Measurements from ENCODE around the gene NELFB. TPM values are rescaled to one million over a fixed set of nuclear protein-coding genes. Genes with fewer than 3 reads are reported as not detected.

NELFB gene
- total and polyA plus RNA-seq, 2 donors (not counting 1 experiment from before 2014, with no cell fraction given), result 53.7 to 55.8 TPM

DNA sequence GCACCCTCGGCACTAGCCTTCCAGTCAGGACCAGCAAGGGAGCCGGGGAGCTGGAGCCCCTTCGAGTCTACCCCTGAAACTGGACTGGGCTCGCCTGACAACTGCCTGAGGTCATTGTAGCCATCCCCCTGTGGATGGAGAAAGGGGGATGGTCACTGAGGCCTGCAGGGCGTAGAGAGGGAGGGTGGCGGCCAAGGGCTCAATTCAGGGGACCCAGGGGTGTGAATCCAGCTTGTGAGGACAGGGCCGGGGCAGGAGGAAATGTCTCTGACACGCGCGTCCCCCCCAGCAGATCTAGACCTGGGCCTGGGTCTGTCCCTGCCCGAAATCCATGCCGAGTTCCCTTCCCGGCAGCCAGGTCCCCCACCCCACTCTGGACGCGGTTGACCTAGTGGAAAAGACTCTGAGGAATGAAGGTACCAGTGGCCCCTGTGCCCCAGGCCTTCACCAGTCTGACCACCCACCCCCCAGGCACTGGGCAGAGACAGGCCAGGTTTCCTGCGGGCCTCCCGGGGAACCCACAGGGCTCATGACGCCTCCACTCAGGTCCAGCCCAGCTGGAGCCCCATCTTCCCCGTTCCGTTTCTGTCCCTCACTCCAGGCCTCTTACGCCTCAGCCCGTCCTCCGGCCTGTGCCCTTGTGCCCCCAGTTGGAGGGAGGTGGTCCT is 23.6 kb upstream of the NELFB start:
- CTCF ChIA-PET, result interaction anchor here (0.9 to 1.2 kb wide), 2 partner anchors 113 to 136 kb away, joined by 3 to 4 read pairs; no protein-coding TSS in a partner anchor
- intact Hi-C loops (cut with micrococcal nuclease), result no loop called here
- H3K4me1 ChIP-seq (ENCODE audit: control insufficient read depth in 2 of 2, insufficient read depth in 2 of 2, low read length in 2 of 2), result peaks cover 27 to 32% of the 10 kb centered on the region in 2 donors

DNA sequence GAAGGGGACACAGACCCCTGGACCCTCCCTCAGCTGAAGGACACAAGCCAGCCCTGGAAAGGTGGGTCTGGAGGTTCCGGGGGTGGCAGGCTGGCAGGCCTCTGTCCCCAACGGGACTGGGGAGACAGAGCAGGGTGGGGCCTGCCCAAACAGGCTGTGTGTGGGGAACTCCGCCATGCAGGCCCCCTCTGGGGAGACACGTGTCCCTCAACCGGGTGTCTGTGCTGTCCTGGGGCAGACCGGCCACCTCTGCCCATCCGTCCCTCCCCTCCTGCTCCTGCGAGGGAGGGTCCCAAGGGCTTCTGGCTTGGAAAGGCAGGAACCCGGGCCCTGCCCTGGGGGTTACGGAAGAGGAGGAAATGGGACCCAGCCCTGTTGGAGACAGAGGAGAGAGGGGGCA is 23.0 kb upstream of the NELFB start:
- WGBS (ENCODE audit: insufficient coverage), result 73% methylated on average over 9 of the region's 10 CpGs
- TF ChIP-seq, protein P1, sequence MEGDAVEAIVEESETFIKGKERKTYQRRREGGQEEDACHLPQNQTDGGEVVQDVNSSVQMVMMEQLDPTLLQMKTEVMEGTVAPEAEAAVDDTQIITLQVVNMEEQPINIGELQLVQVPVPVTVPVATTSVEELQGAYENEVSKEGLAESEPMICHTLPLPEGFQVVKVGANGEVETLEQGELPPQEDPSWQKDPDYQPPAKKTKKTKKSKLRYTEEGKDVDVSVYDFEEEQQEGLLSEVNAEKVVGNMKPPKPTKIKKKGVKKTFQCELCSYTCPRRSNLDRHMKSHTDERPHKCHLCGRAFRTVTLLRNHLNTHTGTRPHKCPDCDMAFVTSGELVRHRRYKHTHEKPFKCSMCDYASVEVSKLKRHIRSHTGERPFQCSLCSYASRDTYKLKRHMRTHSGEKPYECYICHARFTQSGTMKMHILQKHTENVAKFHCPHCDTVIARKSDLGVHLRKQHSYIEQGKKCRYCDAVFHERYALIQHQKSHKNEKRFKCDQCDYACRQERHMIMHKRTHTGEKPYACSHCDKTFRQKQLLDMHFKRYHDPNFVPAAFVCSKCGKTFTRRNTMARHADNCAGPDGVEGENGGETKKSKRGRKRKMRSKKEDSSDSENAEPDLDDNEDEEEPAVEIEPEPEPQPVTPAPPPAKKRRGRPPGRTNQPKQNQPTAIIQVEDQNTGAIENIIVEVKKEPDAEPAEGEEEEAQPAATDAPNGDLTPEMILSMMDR (IDR thresholded peaks at IDR 0.05), result no peak
- no peak for TF ChIP-seq EZH2 (IDR thresholded peaks at IDR 0.05; ENCODE audit: borderline replicate concordance, insufficient read depth, low read depth, low read length, poor library complexity, severe bottlenecking)
- H4K20me1 ChIP-seq (ENCODE audit: control insufficient read depth, insufficient read depth, low read length, poor library complexity, severe bottlenecking), result no peaks in the 10 kb centered on the region
- H3K9ac ChIP-seq (ENCODE audit: low read length), result no peak overlapping the region
- DNase-seq (no peak), ATAC-seq (ENCODE audit: low read depth) (no peak)
- Mint-ChIP-seq H3K9me3 (ENCODE audit: insufficient read depth) (no peaks in the 10 kb centered on the region), H3K4me3 (no peak overlapping the region), H3K27me3 (peaks cover 4% of the 10 kb centered on the region), H3K27ac (no peak overlapping the region), H3K4me1 (peaks cover 26% of the 10 kb centered on the region)
- H3K4me3 ChIP-seq (ENCODE audit: control extremely low read depth in 1 of 5, extremely low read depth in 1 of 5, insufficient read depth in 1 of 5, low read depth in 2 of 5, low read length in 4 of 5), result no peak overlapping the region
- no peaks in the 10 kb centered on the region for H3K36me3 ChIP-seq (replicated peaks in 1 of 2; ENCODE audit: control extremely low read depth in 1 of 2, control insufficient read depth in 1 of 2, extremely low read depth in 1 of 2, insufficient read depth in 2 of 2, low read length in 1 of 2)
- ChIA-PET POLR2A (no interaction called here), CTCF (no interaction called here)
- H3K4me2 ChIP-seq (replicated peaks; ENCODE audit: low read depth, low read length, poor library complexity, severe bottlenecking), result no peak overlapping the region
- H3K4me1 ChIP-seq (ENCODE audit: control insufficient read depth in 2 of 2, insufficient read depth in 2 of 2, low read length in 2 of 2), result peaks cover 33 to 37% of the 10 kb centered on the region in 2 donors
- H3K9me3 ChIP-seq (ENCODE audit: control extremely low read depth in 1 of 3, control insufficient read depth in 2 of 3, insufficient read depth in 1 of 3, low read length in 2 of 3), result peaks cover 0 to 3% (median 0%) of the 10 kb centered on the region in 3 donors
- intact Hi-C loops (cut with micrococcal nuclease), result no loop called here
- H2AFZ ChIP-seq (ENCODE audit: insufficient read depth, low read depth, low read length, poor library complexity, severe bottlenecking), result no peak overlapping the region
- H3K27ac ChIP-seq (ENCODE audit: low read length in 2 of 2), result no peak overlapping the region
- H3K27me3 ChIP-seq (replicated peaks in 1 of 4; ENCODE audit: control extremely low read depth in 1 of 4, control insufficient read depth in 3 of 4, insufficient read depth in 4 of 4, low read length in 3 of 4), result peaks cover 0 to 31% (median 2%) of the 10 kb centered on the region in 4 experiments
- peaks cover 5% of the 10 kb centered on the region for H3K79me2 ChIP-seq (ENCODE audit: control insufficient read depth, insufficient read depth, low read length)

More for the DNA sequence above, 23.6 kb upstream of the NELFB start:
- H3K9me3 ChIP-seq (ENCODE audit: control extremely low read depth in 1 of 3, control insufficient read depth in 2 of 3, insufficient read depth in 1 of 3, low read length in 2 of 3), result peaks cover 0 to 3% (median 0%) of the 10 kb centered on the region in 3 donors
- H3K4me2 ChIP-seq (replicated peaks; ENCODE audit: low read depth, low read length, poor library complexity, severe bottlenecking), result no peak overlapping the region
- H3K9ac ChIP-seq (ENCODE audit: low read length), result no peak overlapping the region
- no peak for TF ChIP-seq EZH2 (IDR thresholded peaks at IDR 0.05; ENCODE audit: borderline replicate concordance, insufficient read depth, low read depth, low read length, poor library complexity, severe bottlenecking)
- TF ChIP-seq, protein P1 (IDR thresholded peaks at IDR 0.05), result no peak
- H4K20me1 ChIP-seq (ENCODE audit: control insufficient read depth, insufficient read depth, low read length, poor library complexity, severe bottlenecking), result no peaks in the 10 kb centered on the region
- H3K9me3 Mint-ChIP-seq (ENCODE audit: insufficient read depth), result no peaks in the 10 kb centered on the region
- no peaks in the 10 kb centered on the region for H3K36me3 ChIP-seq (replicated peaks in 1 of 2; ENCODE audit: control extremely low read depth in 1 of 2, control insufficient read depth in 1 of 2, extremely low read depth in 1 of 2, insufficient read depth in 2 of 2, low read length in 1 of 2)
- no peak overlapping the region for H3K4me3 Mint-ChIP-seq
- peaks cover 21% of the 10 kb centered on the region for H3K4me1 Mint-ChIP-seq
- WGBS (ENCODE audit: insufficient coverage), result 94% methylated on average over 21 of the region's 23 CpGs
- no peak overlapping the region for H2AFZ ChIP-seq (ENCODE audit: insufficient read depth, low read depth, low read length, poor library complexity, severe bottlenecking)
- peaks cover 0 to 36% (median 2%) of the 10 kb centered on the region in 4 experiments for H3K27me3 ChIP-seq (replicated peaks in 1 of 4; ENCODE audit: control extremely low read depth in 1 of 4, control insufficient read depth in 3 of 4, insufficient read depth in 4 of 4, low read length in 3 of 4)
- POLR2A ChIA-PET, result no interaction called here
- no peak overlapping the region for H3K27ac Mint-ChIP-seq
- no peak for ATAC-seq (ENCODE audit: low read depth)
- H3K4me3 ChIP-seq (ENCODE audit: control extremely low read depth in 1 of 5, extremely low read depth in 1 of 5, insufficient read depth in 1 of 5, low read depth in 2 of 5, low read length in 4 of 5), result no peak overlapping the region
- H3K27ac ChIP-seq (ENCODE audit: low read length in 2 of 2), result no peak overlapping the region
- H3K27me3 Mint-ChIP-seq, result peaks cover 4% of the 10 kb centered on the region
- no peak for DNase-seq
- H3K79me2 ChIP-seq (ENCODE audit: control insufficient read depth, insufficient read depth, low read length), result peaks cover 4% of the 10 kb centered on the region

Measured in B cell (primary cell).